Testis (tissue), 2 donors: ENCODE results near the gene HECTD4.

Source experiments
- POLR2A ChIP-seq: fragments of 450-650 bp; IDR thresholded peaks from one replicate; pipeline ENCODE4 v1.6.1; 2017; ENCODE audit warnings: antibody characterized with exemption, mild to moderate bottlenecking, moderate library complexity
- TF ChIP-seq, protein P1 (sequence below), 3 experiments: fragments of 450-650 bp in 2 of 3; fragments of 200-600 bp in 1 of 3; sonication (generic) in 1 of 3; IDR thresholded peaks; one replicate each; pipeline ENCODE4 v1.5.1; 2016 to 2019; ENCODE audit warnings: antibody characterized with exemption in 3 of 3, mild to moderate bottlenecking in 2 of 3, moderate library complexity in 1 of 3

DNA sequence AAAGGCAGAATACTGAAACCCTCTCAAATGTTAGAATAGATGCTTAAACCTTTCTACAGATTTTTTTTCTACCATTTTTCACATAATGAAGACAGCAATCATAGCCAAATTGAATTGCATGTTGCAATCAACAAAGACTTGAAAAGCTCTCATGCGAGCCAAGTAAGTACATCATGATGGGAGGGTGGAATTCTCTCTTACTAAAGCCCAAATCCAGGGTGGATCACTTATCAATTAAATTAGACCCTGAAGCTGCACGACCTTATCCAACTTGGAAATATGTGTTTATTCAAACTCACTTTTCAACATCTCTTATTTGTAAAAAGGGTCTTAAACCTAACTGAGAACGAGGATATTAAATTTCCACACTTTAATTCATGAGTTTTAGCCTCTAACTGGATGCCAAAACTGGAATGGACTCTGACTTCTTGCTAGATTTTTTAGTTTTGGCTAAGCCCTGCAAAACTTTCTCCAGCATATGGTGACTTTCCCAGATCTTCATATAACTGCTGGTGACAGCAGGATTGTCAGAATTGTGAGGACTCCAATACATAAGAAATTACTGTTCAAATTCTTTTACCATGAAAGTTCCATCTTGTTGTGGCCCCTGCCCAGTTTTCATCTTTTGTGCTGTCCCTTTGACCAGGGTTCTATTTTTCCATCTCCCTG is 53.6 kb downstream of the HECTD4 start:
- TF ChIP-seq, protein P1, sequence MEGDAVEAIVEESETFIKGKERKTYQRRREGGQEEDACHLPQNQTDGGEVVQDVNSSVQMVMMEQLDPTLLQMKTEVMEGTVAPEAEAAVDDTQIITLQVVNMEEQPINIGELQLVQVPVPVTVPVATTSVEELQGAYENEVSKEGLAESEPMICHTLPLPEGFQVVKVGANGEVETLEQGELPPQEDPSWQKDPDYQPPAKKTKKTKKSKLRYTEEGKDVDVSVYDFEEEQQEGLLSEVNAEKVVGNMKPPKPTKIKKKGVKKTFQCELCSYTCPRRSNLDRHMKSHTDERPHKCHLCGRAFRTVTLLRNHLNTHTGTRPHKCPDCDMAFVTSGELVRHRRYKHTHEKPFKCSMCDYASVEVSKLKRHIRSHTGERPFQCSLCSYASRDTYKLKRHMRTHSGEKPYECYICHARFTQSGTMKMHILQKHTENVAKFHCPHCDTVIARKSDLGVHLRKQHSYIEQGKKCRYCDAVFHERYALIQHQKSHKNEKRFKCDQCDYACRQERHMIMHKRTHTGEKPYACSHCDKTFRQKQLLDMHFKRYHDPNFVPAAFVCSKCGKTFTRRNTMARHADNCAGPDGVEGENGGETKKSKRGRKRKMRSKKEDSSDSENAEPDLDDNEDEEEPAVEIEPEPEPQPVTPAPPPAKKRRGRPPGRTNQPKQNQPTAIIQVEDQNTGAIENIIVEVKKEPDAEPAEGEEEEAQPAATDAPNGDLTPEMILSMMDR (IDR thresholded peaks at IDR 0.05): no peak
- TF ChIP-seq POLR2A: no peak
